NCI-H748 treated with DMSO at 0.1 percent for 48 hours (cell line): Measurements from ENCODE around the gene LRP1-AS.

Experiments
- DNase-seq: peaks from one replicate; lab custom pipeline; 2025; lab: John Stamatoyannopoulos, UW

The LRP1-AS gene

GRCh38 chr12:57098546-57098945 lies 48.9 kb downstream of the LRP1-AS start:
- DNase-seq, result no peak

GRCh38 chr12:57097554-57097835 lies 49.9 kb downstream of the LRP1-AS start:
- no peak for DNase-seq

- no peak for DNase-seq
These were observed 50.5 kb downstream of the LRP1-AS start for GRCh38 chr12:57096748-57097553.

- DNase-seq, result no peak
These were observed 51.3 kb downstream of the LRP1-AS start for GRCh38 chr12:57096099-57096572.

GRCh38 chr12:57095440-57095839 lies 52.0 kb downstream of the LRP1-AS start:
- DNase-seq, result no peak
